ENCODE data around the gene FAM89B.

DNA sequence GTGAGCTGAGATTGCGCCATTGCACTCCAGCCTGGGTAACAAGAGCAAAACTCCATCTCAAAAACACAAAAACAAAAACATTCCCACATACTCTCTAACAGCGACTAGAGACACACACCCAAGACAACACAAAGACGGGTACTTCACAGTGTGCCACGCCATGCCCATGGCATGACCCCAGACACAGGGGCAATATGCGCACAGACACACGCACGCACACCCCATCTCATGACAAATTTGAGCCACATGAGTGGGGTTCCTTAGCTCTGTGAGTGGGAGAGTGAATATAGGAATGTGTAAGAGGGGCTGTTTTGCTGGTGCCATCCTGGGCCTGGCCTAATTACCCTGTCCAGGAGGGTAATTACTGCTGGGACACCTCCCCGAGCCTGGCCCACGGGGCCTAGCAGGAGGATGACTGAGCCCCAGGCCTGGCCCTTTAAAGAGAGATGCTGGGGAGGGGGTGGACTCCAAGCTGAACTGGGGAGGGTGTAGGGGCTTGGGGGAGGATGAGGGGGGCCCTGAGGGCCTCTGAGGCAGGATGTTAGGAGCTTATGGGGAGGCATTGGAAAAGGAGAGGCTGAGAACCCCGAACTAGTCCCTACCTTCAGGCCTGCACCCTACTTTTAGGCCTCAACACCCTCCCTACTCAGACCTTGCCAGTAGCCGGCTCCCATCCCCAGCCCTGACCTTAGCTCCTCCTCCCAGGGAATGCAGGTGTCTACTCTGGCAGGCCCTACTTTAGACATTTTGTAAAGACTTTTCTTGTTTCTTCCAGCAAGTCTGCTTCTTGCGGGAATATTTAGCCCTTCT is 15.7 kb upstream of the FAM89B start:
- no peak for TF ChIP-seq POLR2A (IDR thresholded peaks at IDR 0.05)
- TF ChIP-seq, protein P1, sequence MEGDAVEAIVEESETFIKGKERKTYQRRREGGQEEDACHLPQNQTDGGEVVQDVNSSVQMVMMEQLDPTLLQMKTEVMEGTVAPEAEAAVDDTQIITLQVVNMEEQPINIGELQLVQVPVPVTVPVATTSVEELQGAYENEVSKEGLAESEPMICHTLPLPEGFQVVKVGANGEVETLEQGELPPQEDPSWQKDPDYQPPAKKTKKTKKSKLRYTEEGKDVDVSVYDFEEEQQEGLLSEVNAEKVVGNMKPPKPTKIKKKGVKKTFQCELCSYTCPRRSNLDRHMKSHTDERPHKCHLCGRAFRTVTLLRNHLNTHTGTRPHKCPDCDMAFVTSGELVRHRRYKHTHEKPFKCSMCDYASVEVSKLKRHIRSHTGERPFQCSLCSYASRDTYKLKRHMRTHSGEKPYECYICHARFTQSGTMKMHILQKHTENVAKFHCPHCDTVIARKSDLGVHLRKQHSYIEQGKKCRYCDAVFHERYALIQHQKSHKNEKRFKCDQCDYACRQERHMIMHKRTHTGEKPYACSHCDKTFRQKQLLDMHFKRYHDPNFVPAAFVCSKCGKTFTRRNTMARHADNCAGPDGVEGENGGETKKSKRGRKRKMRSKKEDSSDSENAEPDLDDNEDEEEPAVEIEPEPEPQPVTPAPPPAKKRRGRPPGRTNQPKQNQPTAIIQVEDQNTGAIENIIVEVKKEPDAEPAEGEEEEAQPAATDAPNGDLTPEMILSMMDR (IDR thresholded peaks at IDR 0.05), result no peak
